GM23338 (cell line): ENCODE results near the gene HLA-DOA. TPM values are rescaled to one million over a fixed set of nuclear protein-coding genes. Genes with fewer than 3 reads are reported as not detected.

Source experiments
- ATAC-seq: fragments of 200-7000 bp; cut with Tn5 transposase; 3 replicates; pipeline ENCODE4 v1.9.1; 2020
- DNase-seq: peaks from one replicate; pipeline ENCODE4 v3.0.0-alpha.2; 2015; ENCODE audit warnings: low spot score
- H2AFZ ChIP-seq: fragments of 200-600 bp; sonication (generic); 2 replicates; pipeline ENCODE4 v1.8.0; 2016; ENCODE audit warnings: antibody characterized with exemption, mild to moderate bottlenecking, moderate library complexity
- H3F3A ChIP-seq: fragments of 200-600 bp; sonication (generic); replicated peaks from 2 replicates; pipeline ENCODE4 v1.8.0; 2017; ENCODE audit warnings: antibody characterized with exemption, mixed run types, low read depth
- H3K27ac ChIP-seq: fragments of 200-600 bp; sonication (generic); 2 replicates; pipeline ENCODE4 v1.6.1; 2016; ENCODE audit warnings: low read depth
- H3K27me3 ChIP-seq: fragments of 200-600 bp; sonication (generic); 2 replicates; pipeline ENCODE4 v1.8.0; 2016; ENCODE audit warnings: mild to moderate bottlenecking, mixed run types, moderate library complexity; ENCODE audit not compliant: insufficient read depth
- H3K36me3 ChIP-seq: fragments of 200-600 bp; sonication (generic); 2 replicates; pipeline ENCODE4 v1.8.0; 2016; ENCODE audit warnings: mild to moderate bottlenecking; ENCODE audit not compliant: insufficient read depth
- H3K4me1 ChIP-seq: fragments of 200-600 bp; sonication (generic); 2 replicates; pipeline ENCODE4 v1.8.0; 2016; ENCODE audit warnings: mild to moderate bottlenecking, moderate library complexity; ENCODE audit not compliant: insufficient read depth
- H3K4me2 ChIP-seq: fragments of 200-600 bp; sonication (generic); 2 replicates; pipeline ENCODE4 v1.7.1; 2017; ENCODE audit warnings: mixed run types
- H3K4me3 ChIP-seq: fragments of 200-600 bp; sonication (generic); 2 replicates; pipeline ENCODE4 v1.6.1; 2016; ENCODE audit warnings: mixed run types
- H3K79me2 ChIP-seq: fragments of 200-600 bp; sonication (generic); replicated peaks from 2 replicates; pipeline ENCODE4 v1.8.0; 2017; ENCODE audit warnings: mild to moderate bottlenecking; ENCODE audit not compliant: insufficient read depth
- H3K9me2 ChIP-seq: fragments of 200-600 bp; sonication (generic); 2 replicates; pipeline ENCODE4 v1.8.0; 2017; ENCODE audit not compliant: insufficient read depth
- H4K20me1 ChIP-seq: fragments of 200-600 bp; sonication (generic); replicated peaks from 2 replicates; pipeline ENCODE4 v1.8.0; 2017; ENCODE audit warnings: mild to moderate bottlenecking; ENCODE audit not compliant: insufficient read depth
- H3K27ac Mint-ChIP-seq: 2 replicates; pipeline ENCODE4 v1.8.0; 2020; ENCODE audit warnings: inconsistent platforms, mild to moderate bottlenecking, moderate library complexity, mixed read lengths
- H3K27me3 Mint-ChIP-seq: 3 replicates; pipeline ENCODE4 v1.8.0; 2022; ENCODE audit warnings: low read depth, mild to moderate bottlenecking, moderate library complexity, mixed read lengths, inconsistent platforms; ENCODE audit not compliant: insufficient read depth, poor library complexity
- H3K36me3 Mint-ChIP-seq: 3 replicates; pipeline ENCODE4 v1.8.0; 2021; ENCODE audit warnings: low read depth, mild to moderate bottlenecking, inconsistent platforms, moderate library complexity, mixed read lengths
- H3K4me1 Mint-ChIP-seq: 3 replicates; pipeline ENCODE4 v1.8.0; 2020; ENCODE audit warnings: mild to moderate bottlenecking, inconsistent platforms, mixed read lengths
- H3K4me3 Mint-ChIP-seq: 3 replicates; pipeline ENCODE4 v1.8.0; 2021; ENCODE audit warnings: moderate library complexity, mild to moderate bottlenecking, inconsistent platforms, mixed read lengths
- H3K9me3 Mint-ChIP-seq: 3 replicates; pipeline ENCODE4 v1.8.0; 2020; ENCODE audit warnings: moderate library complexity, mild to moderate bottlenecking, inconsistent platforms, mixed read lengths
- CREB1 ChIP-seq: fragments of 250-450 bp; sonication (Bioruptor Pico); IDR thresholded peaks from 2 replicates; pipeline ENCODE4 v1.5.0; 2020; ENCODE audit warnings: low read depth, mild to moderate bottlenecking, moderate library complexity
- EZH2phosphoT487 ChIP-seq: fragments of 200-600 bp; sonication (generic); IDR thresholded peaks from one replicate; pipeline ENCODE4 v1.8.1; 2018; ENCODE audit warnings: antibody characterized with exemption; ENCODE audit not compliant: unreplicated experiment
- NANOG ChIP-seq: IDR thresholded peaks from 2 replicates; pipeline ENCODE4 v1.6.1; 2016; ENCODE audit warnings: antibody characterized with exemption, borderline replicate concordance
- POLR2AphosphoS5 ChIP-seq: IDR thresholded peaks from 2 replicates; pipeline ENCODE4 v1.6.1; 2016; ENCODE audit warnings: antibody characterized with exemption, low read depth
- REST ChIP-seq: IDR thresholded peaks from one replicate; pipeline ENCODE4 v1.6.1; 2018; ENCODE audit warnings: antibody characterized with exemption; ENCODE audit not compliant: unreplicated experiment
- STAT1 ChIP-seq: IDR thresholded peaks from one replicate; pipeline ENCODE4 v1.6.1; 2016; ENCODE audit warnings: antibody characterized with exemption; ENCODE audit not compliant: unreplicated experiment
- ZNF114 ChIP-seq: fragments of 250-450 bp; sonication (Bioruptor Pico); IDR thresholded peaks from 2 replicates; pipeline ENCODE4 v1.5.0; 2020; ENCODE audit warnings: mild to moderate bottlenecking, moderate library complexity
- ZNF462 ChIP-seq: fragments of 250-450 bp; sonication (Bioruptor Pico); IDR thresholded peaks from 2 replicates; pipeline ENCODE4 v1.5.0; 2020; ENCODE audit warnings: mild to moderate bottlenecking, moderate library complexity
- polyA plus RNA-seq: library from polyadenylated mRNA; unstranded; fragments of >200 nt; fragmentation: Nextera tagmentation; extraction: Ambion mirVana; gene quantifications from 2 replicates; pipeline ENCODE4 v1.2.1, GENCODE V29; 2016
- total RNA-seq: library from RNA; depleted of rRNA; stranded (reverse); fragments of >200 nt; shearing (Covaris generic); gene quantifications from 2 replicates; pipeline ENCODE4 v1.2.3, GENCODE V29; 2014

Gene HLA-DOA
- total and polyA plus RNA-seq, 2 experiments from 2014 or later, result 4.8 to 30.5 TPM

GRCh38 chr6:33018904-33019303 lies 9.5 kb upstream of the HLA-DOA start:
- H3K79me2 ChIP-seq, result no peaks in the 10 kb centered on the region
- DNase-seq (peak; percentile 6), ATAC-seq (no peak)
- Mint-ChIP-seq H3K36me3 (no peaks in the 10 kb centered on the region), H3K27ac (no peak overlapping the region), H3K27me3 (peaks cover 6% of the 10 kb centered on the region), H3K9me3 (no peaks in the 10 kb centered on the region), H3K4me3 (no peak overlapping the region), H3K4me1 (peaks cover 12% of the 10 kb centered on the region)
- H3K27ac ChIP-seq, result no peak overlapping the region
- no peaks in the 10 kb centered on the region for H3F3A ChIP-seq
- H3K9me2 ChIP-seq, result no peaks in the 10 kb centered on the region; the same call in 1 of the 2 replicates
- no peak overlapping the region for H3K4me2 ChIP-seq
- H3K36me3 ChIP-seq, result no peaks in the 10 kb centered on the region
- 0 out of 2 replicates have a peak, but pooled peaks cover 2% of the 10 kb centered on the region for H3K4me1 ChIP-seq
- H3K4me3 ChIP-seq, result no peak overlapping the region
- no peaks in the 10 kb centered on the region for H3K27me3 ChIP-seq
- TF ChIP-seq NANOG, result no peak
- TF ChIP-seq ZNF114 (CRISPR knock-in tag), result no peak
- TF ChIP-seq ZNF462 (CRISPR knock-in tag), result no peak
- TF ChIP-seq STAT1, result no peak
- TF ChIP-seq POLR2AphosphoS5, result no peak
- TF ChIP-seq EZH2phosphoT487, result no peak
- no peak for TF ChIP-seq CREB1
- TF ChIP-seq REST, result no peak
- peak overlapping the region; percentile 87; the same call in 1 of the 2 replicates for H2AFZ ChIP-seq
- no peaks in the 10 kb centered on the region for H4K20me1 ChIP-seq
